SK-N-SH treated with all-trans-retinoic acid at 6 μM for 48 hours (cell line): ENCODE results near the gene CHTF18.

Source experiments
- RARB ChIP-seq: fragments of 250-450 bp; sonication (Bioruptor Pico); IDR thresholded peaks from 2 replicates; pipeline ENCODE4 v1.8.0; 2021; ENCODE audit warnings: mild to moderate bottlenecking, moderate library complexity
- SNAI2 ChIP-seq: fragments of 250-450 bp; sonication (Bioruptor Pico); IDR thresholded peaks from 2 replicates; pipeline ENCODE4 v1.5.0; 2020; ENCODE audit warnings: mild to moderate bottlenecking, moderate library complexity
- ZC3H10 ChIP-seq: fragments of 250-450 bp; sonication (Bioruptor Pico); IDR thresholded peaks from 2 replicates; pipeline ENCODE4 v1.5.1; 2021; ENCODE audit warnings: mild to moderate bottlenecking, moderate library complexity
- ZNF8 ChIP-seq: fragments of 450-650 bp; formaldehyde crosslinking; IDR thresholded peaks from 2 replicates; pipeline ENCODE4 v1.5.0; 2020; ENCODE audit warnings: mild to moderate bottlenecking, moderate library complexity
- TF ChIP-seq, protein P1 (sequence below): fragments of 250-450 bp; sonication (Bioruptor Pico); IDR thresholded peaks from 2 replicates; pipeline ENCODE4 v1.8.0; 2020; ENCODE audit warnings: mild to moderate bottlenecking, moderate library complexity, borderline replicate concordance
- TF ChIP-seq, protein P2 (sequence below): fragments of 250-450 bp; sonication (Bioruptor Pico); IDR thresholded peaks from 2 replicates; pipeline ENCODE4 v1.8.0; 2021; ENCODE audit warnings: low read depth, mild to moderate bottlenecking, moderate library complexity, borderline replicate concordance

DNA sequence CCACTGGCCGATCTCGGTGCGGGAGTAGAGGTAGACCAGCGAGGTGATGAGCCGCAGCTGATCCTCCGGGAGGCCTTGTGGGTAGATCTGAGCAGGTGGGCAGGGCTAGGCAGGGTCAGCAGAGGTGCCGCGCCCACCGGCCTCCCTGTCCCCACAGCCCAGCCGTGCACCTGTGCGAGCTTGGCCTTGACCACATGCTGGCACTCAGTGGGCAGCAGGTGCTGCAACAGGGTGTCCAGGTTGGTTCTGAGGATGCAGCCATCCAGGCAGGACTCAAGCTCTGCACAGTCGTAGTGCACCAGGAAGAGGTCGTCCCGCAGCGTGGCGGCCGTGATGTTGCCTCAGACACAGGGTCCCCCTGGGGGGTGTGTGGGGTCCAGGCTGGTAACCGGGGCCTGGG, 15.5 kb upstream of the CHTF18 start:
- TF ChIP-seq ZC3H10 (CRISPR knock-in tag) (no peak), SNAI2 (CRISPR knock-in tag) (no peak), RARB (CRISPR knock-in tag) (no peak), ZNF8 (no peak)
- TF ChIP-seq, protein P1, sequence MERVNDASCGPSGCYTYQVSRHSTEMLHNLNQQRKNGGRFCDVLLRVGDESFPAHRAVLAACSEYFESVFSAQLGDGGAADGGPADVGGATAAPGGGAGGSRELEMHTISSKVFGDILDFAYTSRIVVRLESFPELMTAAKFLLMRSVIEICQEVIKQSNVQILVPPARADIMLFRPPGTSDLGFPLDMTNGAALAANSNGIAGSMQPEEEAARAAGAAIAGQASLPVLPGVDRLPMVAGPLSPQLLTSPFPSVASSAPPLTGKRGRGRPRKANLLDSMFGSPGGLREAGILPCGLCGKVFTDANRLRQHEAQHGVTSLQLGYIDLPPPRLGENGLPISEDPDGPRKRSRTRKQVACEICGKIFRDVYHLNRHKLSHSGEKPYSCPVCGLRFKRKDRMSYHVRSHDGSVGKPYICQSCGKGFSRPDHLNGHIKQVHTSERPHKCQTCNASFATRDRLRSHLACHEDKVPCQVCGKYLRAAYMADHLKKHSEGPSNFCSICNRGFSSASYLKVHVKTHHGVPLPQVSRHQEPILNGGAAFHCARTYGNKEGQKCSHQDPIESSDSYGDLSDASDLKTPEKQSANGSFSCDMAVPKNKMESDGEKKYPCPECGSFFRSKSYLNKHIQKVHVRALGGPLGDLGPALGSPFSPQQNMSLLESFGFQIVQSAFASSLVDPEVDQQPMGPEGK (CRISPR knock-in tag) = no peak
- TF ChIP-seq, protein P2, sequence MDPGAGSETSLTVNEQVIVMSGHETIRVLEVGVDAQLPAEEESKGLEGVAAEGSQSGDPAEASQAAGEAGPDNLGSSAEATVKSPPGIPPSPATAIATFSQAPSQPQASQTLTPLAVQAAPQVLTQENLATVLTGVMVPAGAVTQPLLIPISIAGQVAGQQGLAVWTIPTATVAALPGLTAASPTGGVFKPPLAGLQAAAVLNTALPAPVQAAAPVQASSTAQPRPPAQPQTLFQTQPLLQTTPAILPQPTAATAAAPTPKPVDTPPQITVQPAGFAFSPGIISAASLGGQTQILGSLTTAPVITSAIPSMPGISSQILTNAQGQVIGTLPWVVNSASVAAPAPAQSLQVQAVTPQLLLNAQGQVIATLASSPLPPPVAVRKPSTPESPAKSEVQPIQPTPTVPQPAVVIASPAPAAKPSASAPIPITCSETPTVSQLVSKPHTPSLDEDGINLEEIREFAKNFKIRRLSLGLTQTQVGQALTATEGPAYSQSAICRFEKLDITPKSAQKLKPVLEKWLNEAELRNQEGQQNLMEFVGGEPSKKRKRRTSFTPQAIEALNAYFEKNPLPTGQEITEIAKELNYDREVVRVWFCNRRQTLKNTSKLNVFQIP (CRISPR knock-in tag) = no peak
